ENCODE results near the gene TSNAX.

The TSNAX gene

GRCh38 chr1:231594123-231594522 lies 65.7 kb downstream of the TSNAX start:
- Mint-ChIP-seq H3K27ac (no peak overlapping the region), H3K9me3 (ENCODE audit: low read depth) (no peaks in the 10 kb centered on the region), H3K36me3 (no peaks in the 10 kb centered on the region), H3K4me1 (ENCODE audit: low read depth) (peaks cover 4% of the 10 kb centered on the region), H3K4me3 (no peak overlapping the region), H3K27me3 (no peaks in the 10 kb centered on the region)

GRCh38 chr1:231594749-231595148 lies 66.3 kb downstream of the TSNAX start:
- Mint-ChIP-seq H3K4me3 (no peak overlapping the region), H3K27me3 (no peaks in the 10 kb centered on the region), H3K9me3 (ENCODE audit: low read depth) (no peaks in the 10 kb centered on the region), H3K36me3 (no peaks in the 10 kb centered on the region), H3K4me1 (ENCODE audit: low read depth) (peaks cover 4% of the 10 kb centered on the region), H3K27ac (no peak overlapping the region)

GRCh38 chr1:231596337-231596791 lies 67.9 kb downstream of the TSNAX start:
- Mint-ChIP-seq H3K9me3 (ENCODE audit: low read depth) (no peaks in the 10 kb centered on the region), H3K27ac (no peak overlapping the region), H3K4me3 (no peak overlapping the region), H3K36me3 (no peaks in the 10 kb centered on the region), H3K27me3 (no peaks in the 10 kb centered on the region), H3K4me1 (ENCODE audit: low read depth) (no peaks in the 10 kb centered on the region)

GRCh38 chr1:231597971-231598370 lies 69.5 kb downstream of the TSNAX start:
- H3K9me3 Mint-ChIP-seq (ENCODE audit: low read depth): no peaks in the 10 kb centered on the region
- H3K4me3 Mint-ChIP-seq: no peak overlapping the region
- H3K4me1 Mint-ChIP-seq (ENCODE audit: low read depth): no peaks in the 10 kb centered on the region
- no peaks in the 10 kb centered on the region for H3K36me3 Mint-ChIP-seq
- H3K27ac Mint-ChIP-seq: no peak overlapping the region
- no peaks in the 10 kb centered on the region for H3K27me3 Mint-ChIP-seq

GRCh38 chr1:231600458-231600976 lies 72.0 kb downstream of the TSNAX start:
- Mint-ChIP-seq H3K27ac (no peak overlapping the region), H3K4me3 (no peak overlapping the region), H3K27me3 (no peaks in the 10 kb centered on the region), H3K36me3 (no peaks in the 10 kb centered on the region), H3K4me1 (ENCODE audit: low read depth) (peaks cover 8% of the 10 kb centered on the region), H3K9me3 (ENCODE audit: low read depth) (no peaks in the 10 kb centered on the region)

GRCh38 chr1:231601824-231602672 lies 73.6 kb downstream of the TSNAX start:
- Mint-ChIP-seq H3K27me3 (no peaks in the 10 kb centered on the region), H3K4me1 (ENCODE audit: low read depth) (peaks cover 8% of the 10 kb centered on the region), H3K27ac (no peak overlapping the region), H3K9me3 (ENCODE audit: low read depth) (no peaks in the 10 kb centered on the region), H3K36me3 (no peaks in the 10 kb centered on the region), H3K4me3 (no peak overlapping the region)

GRCh38 chr1:231602673-231602984 lies 74.2 kb downstream of the TSNAX start:
- Mint-ChIP-seq H3K9me3 (ENCODE audit: low read depth) (no peaks in the 10 kb centered on the region), H3K27me3 (no peaks in the 10 kb centered on the region), H3K4me1 (ENCODE audit: low read depth) (peaks cover 8% of the 10 kb centered on the region), H3K4me3 (no peak overlapping the region), H3K27ac (no peak overlapping the region), H3K36me3 (no peaks in the 10 kb centered on the region)

- peaks cover 8% of the 10 kb centered on the region for H3K4me1 Mint-ChIP-seq (ENCODE audit: low read depth)
- no peaks in the 10 kb centered on the region for H3K9me3 Mint-ChIP-seq (ENCODE audit: low read depth)
- no peaks in the 10 kb centered on the region for H3K36me3 Mint-ChIP-seq
- H3K4me3 Mint-ChIP-seq: peak overlapping the region; percentile 94
- H3K27ac Mint-ChIP-seq: peak overlapping the region; percentile 67
- no peaks in the 10 kb centered on the region for H3K27me3 Mint-ChIP-seq
These were observed 75.3 kb downstream of the TSNAX start for GRCh38 chr1:231603598-231604275.

GRCh38 chr1:231604276-231604621 lies 75.8 kb downstream of the TSNAX start:
- Mint-ChIP-seq H3K36me3 (no peaks in the 10 kb centered on the region), H3K27ac (no peak overlapping the region), H3K9me3 (ENCODE audit: low read depth) (no peaks in the 10 kb centered on the region), H3K4me3 (no peak overlapping the region), H3K27me3 (no peaks in the 10 kb centered on the region), H3K4me1 (ENCODE audit: low read depth) (peaks cover 8% of the 10 kb centered on the region)

- H3K4me3 Mint-ChIP-seq: no peak overlapping the region
- H3K27me3 Mint-ChIP-seq: no peaks in the 10 kb centered on the region
- no peaks in the 10 kb centered on the region for H3K9me3 Mint-ChIP-seq (ENCODE audit: low read depth)
- peaks cover 8% of the 10 kb centered on the region for H3K4me1 Mint-ChIP-seq (ENCODE audit: low read depth)
- no peak overlapping the region for H3K27ac Mint-ChIP-seq
- no peaks in the 10 kb centered on the region for H3K36me3 Mint-ChIP-seq
These were observed 77.0 kb downstream of the TSNAX start for GRCh38 chr1:231605149-231606100.

GRCh38 chr1:231606712-231607111 lies 78.2 kb downstream of the TSNAX start:
- peaks cover 20% of the 10 kb centered on the region for H3K4me1 Mint-ChIP-seq (ENCODE audit: low read depth)
- H3K27ac Mint-ChIP-seq: no peak overlapping the region
- H3K4me3 Mint-ChIP-seq: no peak overlapping the region
- H3K9me3 Mint-ChIP-seq (ENCODE audit: low read depth): no peaks in the 10 kb centered on the region
- H3K27me3 Mint-ChIP-seq: no peaks in the 10 kb centered on the region
- H3K36me3 Mint-ChIP-seq: peaks cover 6% of the 10 kb centered on the region

- Mint-ChIP-seq H3K36me3 (peaks cover 10% of the 10 kb centered on the region), H3K4me1 (ENCODE audit: low read depth) (peaks cover 48% of the 10 kb centered on the region), H3K4me3 (no peak overlapping the region), H3K9me3 (ENCODE audit: low read depth) (peaks cover 7% of the 10 kb centered on the region), H3K27me3 (no peaks in the 10 kb centered on the region), H3K27ac (peak overlapping the region; percentile 37)
These were observed 81.9 kb downstream of the TSNAX start for GRCh38 chr1:231610388-231610787.

GRCh38 chr1:231611111-231611510 lies 82.6 kb downstream of the TSNAX start:
- Mint-ChIP-seq H3K4me3 (peak overlapping the region; percentile 9), H3K36me3 (peaks cover 10% of the 10 kb centered on the region), H3K4me1 (ENCODE audit: low read depth) (peaks cover 51% of the 10 kb centered on the region), H3K27ac (peak overlapping the region; percentile 92), H3K9me3 (ENCODE audit: low read depth) (peaks cover 7% of the 10 kb centered on the region), H3K27me3 (no peaks in the 10 kb centered on the region)

- no peaks in the 10 kb centered on the region for H3K27me3 Mint-ChIP-seq
- peaks cover 10% of the 10 kb centered on the region for H3K36me3 Mint-ChIP-seq
- peaks cover 7% of the 10 kb centered on the region for H3K9me3 Mint-ChIP-seq (ENCODE audit: low read depth)
- peak overlapping the region; percentile 84 for H3K4me3 Mint-ChIP-seq
- H3K27ac Mint-ChIP-seq: peak overlapping the region; percentile 92
- peaks cover 52% of the 10 kb centered on the region for H3K4me1 Mint-ChIP-seq (ENCODE audit: low read depth)
These were observed 83.4 kb downstream of the TSNAX start for GRCh38 chr1:231611851-231612250.

Data from activated naive CD8-positive, alpha-beta T cell (primary cell).